Gastroesophageal sphincter (tissue), 4 donors: Measurements from ENCODE around the gene PANX2. TPM values are rescaled to one million over a fixed set of nuclear protein-coding genes. Genes with fewer than 3 reads are reported as not detected.

Experiments used
- ATAC-seq: fragments of 150-250 bp; one replicate; pipeline ENCODE4 v1.9.1; 2016; ENCODE audit warnings: mild to moderate bottlenecking, moderate library complexity
- H3K27ac ChIP-seq, 4 donors: fragments of 200-600 bp; sonication (generic) in 3 of 4; 1 replicate in 3 of 4; 2 replicates in 1 of 4; pipeline ENCODE4 v1.5.1; 2016 to 2019
- H3K27me3 ChIP-seq: fragments of 200-600 bp; sonication (generic); one replicate; pipeline ENCODE4 v1.5.1; 2019
- H3K36me3 ChIP-seq, 2 donors: fragments of 200-600 bp; sonication (generic); one replicate each; pipeline ENCODE4 v1.5.1; 2019; ENCODE audit warnings: control low read depth in 1 of 2
- H3K4me1 ChIP-seq, 3 donors: fragments of 200-600 bp; sonication (generic); 1 replicate in 2 of 3; 2 replicates in 1 of 3; pipeline ENCODE4 v1.5.1; 2016 to 2019; ENCODE audit warnings: control low read depth in 2 of 3
- H3K4me3 ChIP-seq, 2 donors: fragments of 200-600 bp; sonication (generic); one replicate each; pipeline ENCODE4 v1.5.1; 2019; ENCODE audit warnings: mild to moderate bottlenecking in 1 of 2, moderate library complexity in 1 of 2
- H3K9me3 ChIP-seq, 3 donors: fragments of 200-600 bp; sonication (generic); one replicate each; pipeline ENCODE4 v1.5.1; 2017 to 2019; ENCODE audit warnings: control low read depth in 2 of 3
- EP300 ChIP-seq: sonication (generic); formaldehyde crosslinking; IDR thresholded peaks from one replicate; pipeline ENCODE4 v1.6.1; 2017; ENCODE audit warnings: antibody characterized with exemption, mild to moderate bottlenecking
- POLR2A ChIP-seq, 2 donors: fragments of 450-650 bp; IDR thresholded peaks; one replicate each; pipeline ENCODE4 v1.6.1; 2017; ENCODE audit warnings: antibody characterized with exemption in 2 of 2, mild to moderate bottlenecking in 2 of 2, moderate library complexity in 1 of 2
- POLR2AphosphoS5 ChIP-seq: sonication (generic); formaldehyde crosslinking; IDR thresholded peaks from one replicate; pipeline ENCODE4 v1.6.1; 2017; ENCODE audit warnings: antibody characterized with exemption
- WGBS, 2 donors: methylation state at CpG; one replicate each; pipeline ENCODE4 v1.1.5; 2018; ENCODE audit warnings: low coverage in 1 of 2; 5-methylcytosine and 5-hydroxymethylcytosine counted together
- total RNA-seq, 4 donors: library from RNA; depleted of rRNA; stranded (reverse); fragments of >200 nt; gene quantifications; one replicate each; pipeline ENCODE4 v1.1.0, GENCODE V29; 2016
- TF ChIP-seq, protein P1 (sequence below), 4 experiments: fragments of 200-600 bp in 2 of 4; fragments of 450-650 bp in 2 of 4; sonication (generic) in 1 of 4; IDR thresholded peaks; one replicate each; pipeline ENCODE4 v1.5.1; 2017 to 2019; ENCODE audit warnings: antibody characterized with exemption in 4 of 4, mild to moderate bottlenecking in 2 of 4, moderate library complexity in 2 of 4

PANX2 gene
- total RNA-seq, 4 donors from 2014 or later = 0.13 to 0.46 TPM; not detected in 2

DNA sequence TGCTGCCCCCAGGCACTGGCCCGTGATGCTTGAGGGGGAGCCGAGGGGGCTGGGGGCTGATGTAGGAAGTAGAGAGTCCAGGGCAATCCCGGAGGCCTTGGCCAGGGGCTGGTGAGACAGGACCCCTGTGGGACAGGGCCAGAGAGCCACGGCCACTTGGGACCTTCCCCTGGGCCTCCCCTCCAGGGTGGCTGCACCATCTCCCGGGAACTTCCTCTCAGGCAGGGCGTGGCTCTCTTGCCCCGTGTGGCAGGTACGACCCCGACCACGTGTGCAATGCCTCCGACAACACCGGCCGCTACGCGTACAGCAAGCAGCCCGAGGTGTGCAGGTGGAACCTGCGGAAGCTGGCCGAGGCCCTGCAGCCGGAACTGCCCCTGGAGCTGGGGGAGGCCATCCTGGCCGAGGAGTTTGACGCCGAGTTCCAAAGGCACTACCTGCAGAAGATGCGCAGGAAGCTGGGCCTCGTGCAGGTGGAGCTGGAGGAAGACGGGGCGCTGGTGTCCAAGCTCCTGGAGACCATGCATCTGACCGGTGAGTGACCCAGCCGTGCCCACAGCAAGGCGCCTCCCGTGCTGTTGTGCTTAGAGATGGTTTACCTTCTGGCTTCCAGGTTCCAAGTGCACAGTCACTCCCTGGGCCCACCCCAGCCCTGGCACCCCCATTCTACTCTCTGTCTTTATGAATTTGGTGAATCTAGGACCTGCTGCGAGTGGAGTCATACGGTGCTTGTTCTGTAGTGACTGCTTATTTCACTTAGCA, 40.0 kb downstream of the PANX2 start:
- no peak overlapping the region for H3K4me3 ChIP-seq
- H3K9me3 ChIP-seq = no peaks in the 10 kb centered on the region
- H3K36me3 ChIP-seq = peaks cover 0 to 100% of the 10 kb centered on the region in 2 donors
- 81 to 93% methylated on average over 4 to 5 of the region's 32 CpGs for WGBS, 2 donors
- no peak for TF ChIP-seq POLR2AphosphoS5
- TF ChIP-seq, protein P1, sequence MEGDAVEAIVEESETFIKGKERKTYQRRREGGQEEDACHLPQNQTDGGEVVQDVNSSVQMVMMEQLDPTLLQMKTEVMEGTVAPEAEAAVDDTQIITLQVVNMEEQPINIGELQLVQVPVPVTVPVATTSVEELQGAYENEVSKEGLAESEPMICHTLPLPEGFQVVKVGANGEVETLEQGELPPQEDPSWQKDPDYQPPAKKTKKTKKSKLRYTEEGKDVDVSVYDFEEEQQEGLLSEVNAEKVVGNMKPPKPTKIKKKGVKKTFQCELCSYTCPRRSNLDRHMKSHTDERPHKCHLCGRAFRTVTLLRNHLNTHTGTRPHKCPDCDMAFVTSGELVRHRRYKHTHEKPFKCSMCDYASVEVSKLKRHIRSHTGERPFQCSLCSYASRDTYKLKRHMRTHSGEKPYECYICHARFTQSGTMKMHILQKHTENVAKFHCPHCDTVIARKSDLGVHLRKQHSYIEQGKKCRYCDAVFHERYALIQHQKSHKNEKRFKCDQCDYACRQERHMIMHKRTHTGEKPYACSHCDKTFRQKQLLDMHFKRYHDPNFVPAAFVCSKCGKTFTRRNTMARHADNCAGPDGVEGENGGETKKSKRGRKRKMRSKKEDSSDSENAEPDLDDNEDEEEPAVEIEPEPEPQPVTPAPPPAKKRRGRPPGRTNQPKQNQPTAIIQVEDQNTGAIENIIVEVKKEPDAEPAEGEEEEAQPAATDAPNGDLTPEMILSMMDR (IDR thresholded peaks at IDR 0.05) = no peak
- no peak for TF ChIP-seq POLR2A (IDR thresholded peaks at IDR 0.05)
- TF ChIP-seq EP300 = no peak
- no peaks in the 10 kb centered on the region for H3K27me3 ChIP-seq
- peaks cover 0 to 43% (median 0%) of the 10 kb centered on the region in 3 donors for H3K4me1 ChIP-seq
- ATAC-seq = no peak
- H3K27ac ChIP-seq = no peak overlapping the region

DNA sequence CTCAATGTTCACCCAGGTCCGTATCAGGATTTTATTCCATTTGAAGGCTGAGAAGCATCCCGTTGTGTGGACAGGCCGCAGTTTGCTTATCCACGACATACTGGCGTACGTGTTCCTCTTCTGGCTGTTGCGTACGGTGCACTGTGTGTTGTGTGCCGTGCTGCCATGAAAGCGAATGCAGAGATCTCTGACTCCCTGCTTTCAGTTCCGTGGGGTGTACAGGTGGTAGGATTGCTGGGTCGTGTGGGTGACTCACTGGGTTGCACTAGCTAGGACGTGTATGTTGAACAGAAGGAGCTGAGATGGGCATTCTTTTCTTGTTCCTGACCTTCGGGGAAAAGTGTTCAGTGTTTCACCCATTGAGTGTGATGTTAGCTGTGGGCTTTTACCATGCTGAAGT, 40.6 kb downstream of the PANX2 start:
- 77 to 88% methylated on average over 2 to 14 of the region's 14 CpGs for WGBS, 2 donors
- Histone ChIP-seq H3K27me3 (no peaks in the 10 kb centered on the region), H3K4me3 (no peak overlapping the region), H3K4me1 (peaks cover 0 to 43% (median 0%) of the 10 kb centered on the region in 3 donors), H3K27ac (no peak overlapping the region), H3K9me3 (no peaks in the 10 kb centered on the region), H3K36me3 (peaks cover 0 to 100% of the 10 kb centered on the region in 2 donors)
- ATAC-seq = no peak
- no peak for TF ChIP-seq EP300
- TF ChIP-seq, protein P1 (IDR thresholded peaks at IDR 0.05) = no peak
- no peak for TF ChIP-seq POLR2A (IDR thresholded peaks at IDR 0.05)

DNA sequence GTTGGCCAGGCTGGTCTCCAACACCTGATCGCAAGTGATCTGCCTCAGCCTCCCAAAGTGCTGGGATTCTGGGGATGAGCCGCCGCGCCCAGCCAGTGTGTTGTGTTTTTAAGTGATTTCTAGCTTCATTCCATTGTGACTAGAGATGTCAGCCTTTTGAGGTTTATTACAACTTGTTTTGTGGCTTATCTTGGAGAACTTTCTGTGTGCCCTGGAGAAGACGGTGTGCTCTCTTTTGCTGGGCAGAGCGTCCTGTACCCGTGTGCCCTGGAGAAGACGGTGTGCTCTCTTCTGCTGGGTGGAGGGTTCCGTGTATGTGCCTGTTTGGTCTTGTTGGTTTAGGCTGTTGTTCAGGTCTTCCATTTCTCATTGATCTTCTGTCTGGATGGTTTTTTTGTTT, 42.7 kb downstream of the PANX2 start:
- Histone ChIP-seq H3K27me3 (no peaks in the 10 kb centered on the region), H3K9me3 (no peaks in the 10 kb centered on the region), H3K4me1 (peaks cover 0 to 26% (median 0%) of the 10 kb centered on the region in 3 donors), H3K27ac (no peak overlapping the region), H3K36me3 (peaks cover 0 to 100% of the 10 kb centered on the region in 2 donors), H3K4me3 (no peak overlapping the region)
- TF ChIP-seq POLR2AphosphoS5 (no peak), POLR2A (IDR thresholded peaks at IDR 0.05) (no peak), EP300 (no peak)
- TF ChIP-seq, protein P1 (IDR thresholded peaks at IDR 0.05) = no peak
- WGBS, 2 donors = 90 to 94% methylated on average over 5 to 9 of the region's 9 CpGs
- ATAC-seq = no peak

DNA sequence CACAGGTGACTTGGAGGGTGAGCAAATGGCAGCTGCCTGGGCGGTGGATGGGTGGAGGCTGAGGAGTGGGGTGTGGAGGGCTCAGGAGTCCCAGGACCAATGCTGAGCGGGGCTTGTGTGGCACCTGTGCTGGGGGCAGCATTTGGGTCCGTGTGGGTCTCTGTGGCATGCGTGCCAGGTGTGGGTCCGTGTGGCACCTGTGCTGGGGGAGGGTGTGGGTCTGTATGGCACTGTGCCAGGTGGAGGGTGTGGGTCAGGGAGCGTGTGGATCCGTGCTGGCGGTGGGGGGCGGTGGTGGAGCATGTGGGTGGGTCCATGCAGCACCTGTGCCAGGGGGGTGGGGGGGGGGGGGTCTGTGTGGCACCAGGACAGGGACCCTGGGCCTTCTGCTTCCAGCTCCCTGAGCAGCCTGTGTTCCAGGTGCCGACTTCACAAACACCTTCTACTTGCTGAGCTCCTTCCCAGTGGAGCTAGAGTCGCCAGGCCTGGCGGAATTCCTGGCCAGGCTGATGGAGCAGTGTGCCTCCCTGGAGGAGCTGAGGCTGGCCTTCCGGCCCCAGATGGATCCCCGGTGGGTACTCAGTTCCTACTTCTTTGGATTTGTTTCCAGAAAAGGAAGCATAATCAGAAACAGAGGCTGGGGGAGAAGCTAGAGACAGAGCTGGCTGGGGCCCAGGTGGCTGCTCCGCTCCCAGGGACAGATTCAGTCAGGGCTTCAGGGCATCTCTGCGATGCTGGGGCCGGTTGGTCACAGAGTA, 44.9 kb downstream of the PANX2 start:
- WGBS, 2 donors = 60% methylated on average over 3 of the region's 17 CpGs; no CpG with 5 or more reads in 1 of the 2 donors
- Histone ChIP-seq H3K36me3 (peaks cover 0 to 97% of the 10 kb centered on the region in 2 donors), H3K4me3 (no peak overlapping the region), H3K9me3 (no peaks in the 10 kb centered on the region), H3K27ac (no peak overlapping the region), H3K4me1 (peaks cover 0 to 24% (median 0%) of the 10 kb centered on the region in 3 donors), H3K27me3 (no peaks in the 10 kb centered on the region)
- ATAC-seq = no peak
- TF ChIP-seq EP300 (no peak), POLR2AphosphoS5 (no peak), POLR2A (IDR thresholded peaks at IDR 0.05) (no peak)
- TF ChIP-seq, protein P1 (IDR thresholded peaks at IDR 0.05) = no peak
